Activated effector memory CD4-positive, alpha-beta T cell treated with Interleukin-2 at 50 U/mL for 16 hours (primary cell): ENCODE results near the gene NR2F6.
"Not testable (repeated sequence)": the region's sequence is repeated elsewhere in the genome, so short reads cannot be mapped to it uniquely, and the experiment has no call there.

Experiments
- DNase-seq: peaks from one replicate; pipeline ENCODE4 v3.0.0-alpha.2; 2020

NR2F6 gene

DNA sequence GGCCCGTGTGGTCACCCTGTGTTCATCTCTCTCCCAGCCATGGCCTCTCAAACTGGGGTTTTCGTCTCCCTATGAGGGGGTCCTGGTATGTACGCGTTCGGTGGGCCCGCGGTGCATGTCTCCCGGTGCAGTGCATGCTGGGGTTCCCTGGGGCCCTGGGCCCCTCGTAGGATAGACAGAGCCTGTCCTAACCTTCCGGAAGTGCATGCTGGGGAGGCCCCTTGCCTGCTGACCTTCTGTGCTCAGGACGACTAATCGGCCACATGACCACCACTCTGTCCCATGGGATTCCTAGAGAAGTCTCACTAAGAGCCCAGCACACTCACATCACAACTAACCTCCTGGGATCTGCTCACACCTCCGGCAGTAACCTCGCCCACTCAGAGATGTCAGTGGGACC lies 35.4 kb downstream of the NR2F6 start:
- no peak for DNase-seq

DNA sequence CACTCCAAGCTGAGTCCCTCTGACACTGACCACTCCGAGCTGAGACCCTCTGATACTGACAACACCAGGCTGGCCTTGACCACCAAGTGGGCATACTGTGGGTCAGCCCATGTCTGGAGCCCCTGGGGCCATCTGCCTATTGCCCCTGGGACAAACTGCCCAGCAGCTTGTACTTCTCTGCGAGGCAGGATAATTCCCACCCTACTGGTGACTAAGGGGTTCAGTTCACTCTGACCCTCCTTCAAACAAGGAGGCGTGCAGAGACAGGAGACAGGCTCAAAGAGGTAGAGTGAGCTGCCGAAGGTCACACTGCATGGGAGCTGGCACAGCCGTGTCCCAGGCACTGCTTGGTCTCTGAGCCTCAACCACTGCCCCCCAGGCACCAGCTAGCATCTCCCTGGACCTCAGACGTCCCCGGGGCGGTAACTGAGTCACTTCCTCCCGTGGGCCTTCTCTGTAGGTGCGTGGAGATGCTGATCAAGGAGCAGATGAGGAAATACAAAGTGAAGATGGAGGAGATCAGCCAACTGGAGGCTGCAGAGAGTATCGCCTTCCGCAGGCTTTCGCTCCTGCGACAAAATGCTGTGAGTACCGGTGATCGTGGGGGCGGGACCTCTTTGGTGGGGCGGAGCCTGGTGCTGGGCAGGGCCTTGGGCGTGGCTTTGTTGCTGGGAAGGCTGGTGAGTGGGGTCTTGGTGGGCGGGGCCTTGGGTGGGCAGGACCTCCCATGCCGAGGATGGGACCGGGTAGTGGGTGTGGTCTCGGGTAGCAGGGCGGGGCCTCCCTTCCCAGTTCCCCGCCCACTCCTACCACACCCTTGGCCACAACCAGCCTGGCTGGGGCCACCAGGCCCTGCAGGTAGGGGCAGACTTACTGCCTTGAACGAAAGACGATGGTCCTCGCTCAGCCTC lies 36.3 kb downstream of the NR2F6 start:
- DNase-seq, result no peak

DNA sequence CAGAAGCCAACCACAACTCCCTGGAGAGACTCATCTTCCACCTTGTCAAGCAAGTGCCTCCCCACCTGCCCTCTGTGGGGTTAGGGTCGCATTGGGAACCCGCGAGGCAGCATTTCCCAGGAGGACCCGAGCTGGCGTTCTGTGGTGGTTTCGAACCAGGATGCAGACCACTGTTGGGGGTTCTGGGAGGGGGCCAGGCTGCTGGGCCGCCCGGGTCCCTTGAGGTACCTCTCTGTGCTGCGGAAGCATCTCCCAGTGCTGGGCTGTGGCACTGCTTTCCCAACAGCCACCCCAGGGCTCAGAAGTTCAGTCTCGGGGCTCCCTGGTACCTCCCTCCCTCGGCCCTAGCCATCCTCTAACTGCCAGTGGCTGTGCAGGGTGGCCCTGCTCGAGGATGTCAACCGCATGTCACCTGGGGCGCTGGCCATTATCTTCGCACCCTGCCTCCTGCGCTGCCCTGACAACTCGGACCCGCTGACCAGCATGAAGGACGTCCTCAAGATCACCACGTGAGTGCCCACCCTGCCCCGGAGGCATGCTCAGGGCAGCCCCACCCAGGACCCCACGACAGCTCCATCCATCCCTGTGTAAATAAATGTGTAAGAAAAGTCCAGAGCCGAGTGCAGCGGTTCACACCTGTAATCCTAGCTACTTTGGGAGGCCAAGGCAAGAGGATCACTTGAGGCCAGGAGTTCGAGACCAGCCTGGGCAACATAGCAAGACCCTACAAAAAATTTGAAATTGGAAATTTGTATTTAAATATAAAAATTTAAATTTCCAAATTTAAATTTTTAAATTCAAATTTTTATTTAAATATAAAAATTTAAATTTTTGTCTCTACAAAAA lies 38.8 kb downstream of the NR2F6 start:
- no peak for DNase-seq

DNA sequence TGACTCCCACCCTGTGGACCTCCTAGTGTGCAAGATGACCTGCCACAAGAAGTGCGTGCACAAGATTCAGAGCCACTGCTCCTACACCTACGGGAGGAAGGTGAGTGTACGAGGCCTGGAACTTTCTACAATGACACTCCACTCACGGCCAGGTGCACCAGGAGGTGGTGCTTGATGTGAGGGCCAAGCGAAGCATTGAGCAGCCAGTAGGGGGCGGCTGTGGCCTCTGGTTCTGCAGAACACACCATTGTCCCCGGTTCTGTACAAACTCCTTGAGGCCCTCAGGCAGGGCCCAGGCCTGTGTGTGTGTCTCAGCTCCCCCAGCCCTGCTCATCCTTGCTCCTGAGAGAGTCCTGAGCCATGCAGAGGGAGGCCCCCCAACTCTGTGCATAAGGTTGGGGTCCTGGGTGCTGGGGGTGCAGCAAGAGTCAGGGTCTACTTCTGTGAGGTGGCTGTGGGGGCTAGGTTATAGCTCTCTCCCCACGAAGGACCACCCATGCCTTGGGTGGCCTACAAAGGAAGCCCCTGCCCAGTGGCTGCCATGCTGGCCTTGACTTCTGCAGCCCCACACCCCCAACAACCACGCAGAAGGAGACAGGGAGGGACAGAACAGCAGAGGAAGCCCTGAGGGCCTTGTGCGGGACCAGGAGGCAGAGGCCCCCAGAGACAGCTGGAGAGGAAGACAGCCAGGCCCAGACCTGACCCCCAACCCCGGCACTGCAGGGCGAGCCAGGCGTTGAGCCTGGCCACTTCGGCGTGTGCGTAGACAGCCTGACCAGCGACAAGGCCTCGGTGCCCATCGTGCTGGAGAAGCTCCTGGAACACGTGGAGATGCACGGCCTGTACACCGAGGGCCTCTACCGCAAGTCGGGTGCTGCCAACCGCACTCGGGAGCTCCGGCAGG lies 40.2 kb downstream of the NR2F6 start:
- DNase-seq, result peak; percentile 52

DNA sequence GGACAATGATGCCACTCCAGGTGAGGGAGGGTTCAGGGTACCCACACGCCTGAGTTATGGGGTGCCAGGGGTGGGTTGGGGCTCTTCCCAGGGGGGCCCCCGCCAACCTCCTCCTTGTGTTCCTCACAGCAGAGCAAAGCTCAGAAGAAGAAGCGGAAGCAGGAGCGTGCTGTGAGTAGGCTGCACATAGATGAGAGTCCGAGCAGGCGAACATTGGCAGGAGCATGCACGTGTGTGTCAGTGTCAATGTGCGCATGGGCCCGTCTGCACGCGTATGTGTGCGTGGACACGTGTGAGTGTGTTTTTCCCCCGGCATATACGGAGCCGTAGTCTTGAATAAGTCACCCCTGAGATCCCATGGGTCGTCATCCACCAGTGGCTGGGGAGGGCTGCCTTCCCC lies 43.0 kb downstream of the NR2F6 start:
- DNase-seq, result no peak

DNA sequence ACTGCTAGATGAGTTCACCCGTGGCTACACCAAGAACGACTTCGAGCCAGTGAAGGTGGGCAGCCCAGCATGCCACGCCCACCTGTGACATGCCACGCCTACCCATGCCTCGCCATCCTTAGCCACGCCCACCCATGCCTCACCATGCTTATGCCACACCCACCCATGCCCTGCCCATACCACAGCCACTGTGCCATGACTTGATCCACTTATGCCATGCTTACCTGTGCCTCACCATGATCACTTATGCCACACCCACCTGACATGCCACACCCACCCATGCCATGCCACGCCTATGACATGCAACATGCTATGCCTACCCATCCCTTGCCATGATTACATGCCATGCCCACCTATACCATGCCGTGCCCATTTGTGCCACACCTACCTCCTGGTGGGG lies 43.5 kb downstream of the NR2F6 start:
- no peak for DNase-seq

DNA sequence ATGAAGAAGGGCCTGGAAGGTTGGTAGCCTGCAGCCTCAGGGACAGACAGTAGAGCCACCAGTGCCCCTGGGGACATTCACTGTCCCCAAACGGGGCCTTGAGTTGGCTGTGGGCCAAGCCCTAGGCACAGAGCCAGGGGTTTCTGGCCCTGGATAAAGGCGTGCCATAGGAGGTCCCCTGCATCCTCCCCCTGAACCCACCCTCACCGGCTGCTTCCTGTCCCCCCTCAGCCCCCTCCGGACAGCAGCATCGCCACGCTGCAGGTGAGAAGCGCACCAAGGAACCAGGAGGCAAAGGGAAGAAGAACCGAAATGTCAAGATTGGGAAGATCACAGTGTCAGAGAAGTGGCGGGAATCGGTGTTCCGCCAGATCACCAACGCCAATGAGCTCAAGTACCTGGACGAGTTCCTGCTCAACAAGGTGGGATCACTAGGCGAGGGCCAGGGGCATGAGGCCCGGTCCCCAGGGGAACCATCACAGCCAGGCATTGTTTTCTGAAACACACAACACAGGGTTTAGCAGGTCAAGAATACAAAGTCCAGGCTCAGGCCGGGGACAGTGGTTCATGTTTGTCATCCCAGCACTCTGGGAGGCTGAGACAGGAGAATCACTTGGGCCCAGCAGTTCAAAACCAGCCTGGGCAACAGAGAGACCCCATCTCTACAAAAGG lies 45.2 kb downstream of the NR2F6 start:
- DNase-seq, result no peak

DNA sequence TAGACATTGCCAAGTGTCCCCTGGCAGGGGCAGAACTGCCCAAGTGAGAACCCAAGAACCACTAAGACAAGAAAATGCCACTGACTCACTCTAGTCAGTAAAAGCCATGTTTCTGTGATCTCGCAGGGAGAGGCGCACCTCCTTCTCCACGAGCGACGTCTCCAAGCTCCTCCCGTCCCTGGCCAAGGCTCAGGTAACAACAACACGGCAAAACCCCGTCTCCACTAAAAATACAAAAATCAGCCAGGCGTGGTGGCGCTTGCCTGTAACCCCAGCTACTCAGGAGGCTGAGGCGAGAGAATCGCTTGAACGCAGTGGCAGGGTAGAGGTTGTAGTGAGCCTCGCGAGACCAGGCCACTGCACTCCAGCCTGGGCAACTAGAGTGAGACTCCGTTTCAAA lies 48.1 kb downstream of the NR2F6 start:
- DNase-seq, result no peak

DNA sequence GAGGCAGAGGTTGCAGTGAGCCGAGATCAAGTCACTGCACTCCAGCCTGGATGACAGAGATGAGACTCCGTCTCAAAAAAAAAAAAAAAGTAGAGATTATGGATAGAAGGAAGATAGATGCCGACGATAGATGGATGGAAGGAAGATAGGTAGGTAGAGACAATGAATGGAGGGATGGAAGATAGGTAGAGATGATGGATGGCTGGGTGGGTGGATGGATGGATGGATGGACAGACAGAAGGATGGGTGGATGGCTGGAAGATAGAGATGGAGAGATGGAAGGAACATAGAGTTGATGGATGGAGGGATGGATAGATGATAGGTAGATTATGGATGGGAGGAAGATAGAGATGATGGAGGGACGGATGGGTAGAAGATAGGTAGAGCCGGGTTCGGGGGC lies 49.1 kb downstream of the NR2F6 start:
- no peak for DNase-seq

DNA sequence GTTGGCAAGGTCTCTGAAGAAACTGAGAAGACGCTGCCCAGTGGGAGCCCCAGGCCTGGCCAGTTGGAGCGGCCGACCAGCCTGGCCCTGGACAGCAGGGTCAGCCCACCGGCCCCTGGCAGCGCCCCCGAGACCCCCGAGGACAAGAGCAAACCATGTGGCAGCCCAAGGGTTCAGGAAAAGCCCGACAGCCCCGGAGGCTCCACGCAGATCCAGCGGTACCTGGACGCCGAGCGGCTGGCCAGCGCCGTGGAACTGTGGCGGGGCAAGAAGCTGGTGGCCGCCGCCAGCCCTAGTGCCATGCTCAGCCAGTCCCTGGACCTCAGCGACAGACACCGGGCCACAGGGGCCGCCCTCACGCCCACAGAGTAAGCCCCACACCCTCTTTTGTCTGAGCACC lies 50.6 kb downstream of the NR2F6 start:
- no peak for DNase-seq

DNA sequence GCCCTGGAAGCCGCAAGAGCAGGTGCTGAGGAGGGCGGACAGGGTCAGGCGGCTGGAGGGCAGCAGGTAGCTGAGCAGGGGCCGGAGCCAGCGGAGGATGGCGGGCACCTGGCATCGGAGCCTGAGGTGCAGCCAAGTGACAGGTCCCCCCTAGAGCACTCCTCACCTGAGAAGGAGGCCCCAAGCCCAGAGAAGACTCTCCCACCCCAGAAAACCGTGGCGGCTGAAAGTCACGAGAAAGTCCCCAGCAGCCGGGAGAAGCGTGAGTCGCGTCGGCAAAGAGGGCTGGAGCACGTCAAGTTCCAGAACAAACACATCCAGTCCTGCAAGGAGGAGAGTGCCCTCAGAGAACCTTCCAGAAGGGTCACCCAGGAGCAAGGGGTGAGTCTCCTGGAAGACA lies 51.1 kb downstream of the NR2F6 start:
- no peak for DNase-seq

DNA sequence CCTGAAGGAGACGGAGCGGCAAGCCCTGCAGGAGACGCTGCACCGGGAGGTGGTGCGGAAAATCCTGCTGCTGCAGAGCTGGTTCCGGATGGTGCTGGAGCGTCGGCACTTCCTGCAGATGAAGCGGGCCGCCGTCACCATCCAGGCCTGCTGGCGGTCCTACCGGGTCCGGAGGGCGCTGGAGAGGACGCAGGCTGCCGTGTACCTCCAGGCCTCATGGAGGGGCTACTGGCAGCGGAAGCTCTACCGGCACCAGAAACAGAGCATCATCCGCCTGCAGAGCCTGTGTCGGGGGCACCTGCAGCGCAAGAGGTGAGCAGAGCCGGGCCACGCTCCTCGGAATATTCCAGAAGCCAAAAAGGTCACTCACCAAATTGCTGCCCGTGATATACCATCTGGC lies 53.0 kb downstream of the NR2F6 start:
- no peak for DNase-seq

DNA sequence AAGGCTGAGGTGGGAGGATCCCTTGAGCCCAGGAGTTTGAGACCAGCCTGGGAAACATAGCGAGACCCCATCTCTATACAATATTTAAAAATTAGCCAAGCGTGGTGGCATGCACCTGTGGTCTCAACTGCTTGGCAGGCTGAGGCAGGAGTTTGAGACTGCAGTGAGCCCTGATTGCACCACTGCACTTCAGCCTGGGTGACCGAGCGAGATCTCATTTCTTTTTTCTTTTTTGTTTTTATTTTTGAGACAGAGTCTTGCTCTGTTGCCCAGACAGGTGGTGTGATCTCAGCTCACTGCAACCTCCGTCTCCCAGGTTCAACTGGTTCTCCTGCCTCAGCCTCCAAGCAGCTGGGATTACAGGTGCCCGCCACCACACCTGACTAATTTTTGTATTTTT lies 54.0 kb downstream of the NR2F6 start:
- not testable (repeated sequence) for DNase-seq

DNA sequence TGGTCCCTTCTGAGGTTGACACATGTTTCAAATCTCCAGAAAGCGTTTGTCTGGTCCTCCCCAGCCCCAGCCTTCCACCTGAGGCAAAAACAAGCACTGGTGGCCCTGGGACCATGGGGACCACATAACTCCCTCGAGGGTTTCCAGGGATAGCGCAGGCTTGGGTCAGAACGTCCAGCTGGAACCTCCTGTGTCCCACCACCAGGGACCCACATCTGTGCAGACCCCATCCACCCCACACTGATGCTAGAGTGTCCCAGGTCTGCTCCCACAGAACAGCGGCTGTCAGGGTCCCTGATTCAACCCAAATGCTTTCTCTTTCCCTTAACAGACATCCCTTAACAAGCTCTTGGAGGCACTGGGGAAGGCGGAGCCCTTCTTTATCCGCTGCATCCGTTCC lies 60.1 kb downstream of the NR2F6 start:
- DNase-seq, result no peak

DNA sequence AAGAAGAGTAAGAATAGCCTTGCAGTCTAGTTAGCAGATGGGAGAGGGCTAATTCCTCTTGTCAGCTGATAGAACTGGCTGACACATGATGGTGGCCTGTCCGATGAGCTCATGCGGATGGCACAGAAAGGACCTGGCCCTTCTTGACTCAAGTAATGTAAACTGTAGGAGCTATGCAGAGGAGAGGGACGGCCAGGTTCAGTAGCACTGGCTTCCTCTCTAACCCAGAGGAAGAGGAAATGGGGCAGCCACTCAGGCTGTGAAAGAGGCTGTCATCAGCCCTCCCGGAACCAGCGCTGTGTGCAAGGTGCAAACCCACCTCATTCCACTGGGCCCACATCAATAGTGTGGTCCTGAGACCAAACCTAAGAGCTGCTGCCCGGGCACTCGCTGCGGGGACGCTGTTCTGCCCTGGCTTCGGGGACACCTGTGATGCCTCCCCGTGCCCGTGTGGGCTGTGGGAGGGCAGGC lies 61.3 kb downstream of the NR2F6 start:
- peak; percentile 52 for DNase-seq

DNA sequence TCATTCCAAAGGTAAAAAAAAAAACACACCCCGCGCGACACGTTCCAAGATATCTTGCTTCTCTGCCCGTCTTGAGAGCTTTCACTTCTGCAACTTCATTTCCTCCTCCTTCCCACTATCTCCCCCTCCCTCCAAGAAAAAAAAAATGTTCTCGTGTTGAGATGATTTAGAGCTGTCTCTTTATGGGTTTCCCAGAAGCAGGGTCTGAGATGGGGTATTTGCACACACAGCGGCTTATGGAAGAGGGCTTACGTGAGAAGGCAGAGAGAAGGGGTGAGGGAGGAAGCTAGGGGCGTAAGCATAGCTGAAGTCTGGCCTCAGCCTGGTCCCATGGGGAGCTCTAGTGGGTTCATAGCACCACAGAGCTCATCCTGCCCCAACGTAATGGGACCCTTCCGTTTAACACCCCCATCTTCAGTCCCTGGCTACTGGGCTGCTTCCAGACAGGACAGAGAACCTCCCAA lies 61.8 kb downstream of the NR2F6 start:
- peak; percentile 24 for DNase-seq

DNA sequence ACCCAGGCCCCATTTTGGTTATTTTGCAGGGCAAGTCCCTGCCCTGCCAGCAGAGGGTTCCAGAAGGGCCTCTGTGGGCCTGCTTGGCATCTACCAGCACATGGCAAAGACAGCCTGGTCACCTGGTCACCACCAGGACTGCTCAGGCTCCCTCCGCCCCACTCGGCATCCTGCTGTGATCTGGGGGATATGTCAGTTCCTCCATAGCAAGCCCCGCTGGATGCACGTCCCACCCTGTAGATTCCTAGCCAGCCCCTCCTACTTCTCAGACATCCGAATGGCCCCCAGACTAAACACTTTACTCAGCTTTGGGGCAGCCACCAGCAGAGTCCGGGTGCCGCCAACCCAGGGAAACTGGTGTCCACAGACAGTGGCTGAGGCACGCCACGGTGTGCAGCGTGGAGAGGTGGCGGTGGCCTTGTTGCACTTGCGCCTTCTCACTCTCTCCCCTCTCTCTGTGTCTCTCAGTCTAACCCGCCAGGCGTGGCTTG lies 62.4 kb downstream of the NR2F6 start:
- peak; percentile 13 for DNase-seq
